GM20000 (cell line): Measurements from ENCODE around the gene NPLOC4.

Source experiments
- DNase-seq: peaks from one replicate; pipeline ENCODE4 v3.0.0; 2012; ENCODE audit warnings: low spot score
- CTCF ChIP-seq: IDR thresholded peaks from 2 replicates; pipeline ENCODE4 v1.5.1; 2012; ENCODE audit warnings: mild to moderate bottlenecking, control low read depth; ENCODE audit errors: extremely low read depth, missing control alignments

NPLOC4 gene

GRCh38 chr17:81517009-81517338 is 119.9 kb downstream of the NPLOC4 start:
- no peak for DNase-seq

GRCh38 chr17:81516439-81516838 is 120.5 kb downstream of the NPLOC4 start:
- no peak for TF ChIP-seq CTCF

More at GRCh38 chr17:81517009-81517338, 119.9 kb downstream of the NPLOC4 start:
- no peak for TF ChIP-seq CTCF

DNA sequence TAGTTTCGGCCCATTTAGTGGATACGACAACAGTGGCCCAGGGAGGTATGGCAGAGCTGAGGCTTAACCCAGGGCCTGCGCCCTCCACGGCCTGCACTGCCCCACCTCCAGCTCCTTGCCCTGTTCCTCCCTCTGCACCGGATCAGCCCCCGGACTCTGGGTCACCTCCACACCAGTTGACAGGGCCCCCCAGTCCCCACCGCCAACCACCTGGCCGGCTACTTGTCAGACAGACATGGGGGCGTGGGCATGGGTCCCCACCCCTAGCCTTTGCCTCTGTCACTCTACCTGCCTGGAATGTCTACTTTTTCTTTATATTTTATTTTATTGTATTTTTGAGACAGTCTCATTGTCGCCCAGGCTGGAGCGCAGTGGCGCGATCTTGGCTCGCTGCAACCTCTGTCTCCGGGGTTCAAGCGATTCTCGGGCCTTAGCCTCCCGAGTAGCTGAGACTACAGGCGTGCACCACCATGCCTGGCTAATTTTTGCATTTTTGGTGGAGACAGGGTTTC is 121.3 kb downstream of the NPLOC4 start:
- TF ChIP-seq CTCF: no peak
- no peak for DNase-seq

More at GRCh38 chr17:81516439-81516838, 120.5 kb downstream of the NPLOC4 start:
- no peak for DNase-seq

- no peak for TF ChIP-seq CTCF
- DNase-seq: peak; percentile 90
These were observed 122.0 kb downstream of the NPLOC4 start for GRCh38 chr17:81514739-81515529.

DNA sequence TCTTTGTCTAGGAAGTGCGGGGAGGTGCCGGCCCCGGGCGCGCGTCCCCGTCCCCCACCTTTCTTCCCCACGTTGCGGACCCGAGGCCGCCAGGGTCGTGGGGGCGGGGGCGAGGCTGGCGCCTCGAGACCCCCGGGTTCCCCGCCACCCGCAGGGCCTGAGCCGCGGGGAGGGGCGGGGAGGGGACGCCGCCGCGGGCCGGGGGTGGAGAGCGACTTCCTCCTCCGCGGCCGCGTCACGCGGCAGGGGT is 122.5 kb downstream of the NPLOC4 start:
- no peak for DNase-seq
- TF ChIP-seq CTCF: no peak

- DNase-seq: no peak
- TF ChIP-seq CTCF: no peak
These were observed 123.0 kb downstream of the NPLOC4 start for GRCh38 chr17:81513753-81514488.

DNA sequence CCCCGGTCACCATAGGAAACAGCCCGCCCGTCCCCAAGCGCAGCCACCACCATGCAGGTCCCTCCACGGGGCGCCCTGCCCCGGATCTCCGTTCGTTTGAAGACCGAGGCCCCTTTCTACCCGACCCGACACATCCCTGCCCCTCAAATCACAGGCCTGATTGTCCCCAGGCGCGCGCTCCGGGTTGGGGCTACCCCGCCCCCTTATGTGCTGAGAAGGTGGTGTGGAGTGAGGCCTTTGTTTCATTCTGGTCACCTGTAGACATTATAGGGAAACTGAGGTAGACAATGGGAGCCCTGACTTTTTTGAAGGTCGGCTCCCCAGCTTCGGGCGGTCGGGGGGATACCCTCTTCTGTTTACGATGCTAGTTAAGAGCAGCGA is 123.5 kb downstream of the NPLOC4 start:
- DNase-seq: peak; percentile 71
- TF ChIP-seq CTCF: no peak
